GM19328 (cell line): ENCODE results near the gene HDAC5.
"Not testable (repeated sequence)": the region's sequence is repeated elsewhere in the genome, so short reads cannot be mapped to it uniquely, and the experiment has no call there.

ENCODE experiments used
- ATAC-seq: cut with Tn5 transposase; IDR thresholded peaks from one replicate; pipeline ENCODE4 v1.9.1; 2021; ENCODE audit warnings: mild to moderate bottlenecking, moderate library complexity; ENCODE audit not compliant: unreplicated experiment

Gene HDAC5

GRCh38 chr17:44071198-44071520 is 52.3 kb downstream of the HDAC5 start:
- no peak for ATAC-seq

DNA sequence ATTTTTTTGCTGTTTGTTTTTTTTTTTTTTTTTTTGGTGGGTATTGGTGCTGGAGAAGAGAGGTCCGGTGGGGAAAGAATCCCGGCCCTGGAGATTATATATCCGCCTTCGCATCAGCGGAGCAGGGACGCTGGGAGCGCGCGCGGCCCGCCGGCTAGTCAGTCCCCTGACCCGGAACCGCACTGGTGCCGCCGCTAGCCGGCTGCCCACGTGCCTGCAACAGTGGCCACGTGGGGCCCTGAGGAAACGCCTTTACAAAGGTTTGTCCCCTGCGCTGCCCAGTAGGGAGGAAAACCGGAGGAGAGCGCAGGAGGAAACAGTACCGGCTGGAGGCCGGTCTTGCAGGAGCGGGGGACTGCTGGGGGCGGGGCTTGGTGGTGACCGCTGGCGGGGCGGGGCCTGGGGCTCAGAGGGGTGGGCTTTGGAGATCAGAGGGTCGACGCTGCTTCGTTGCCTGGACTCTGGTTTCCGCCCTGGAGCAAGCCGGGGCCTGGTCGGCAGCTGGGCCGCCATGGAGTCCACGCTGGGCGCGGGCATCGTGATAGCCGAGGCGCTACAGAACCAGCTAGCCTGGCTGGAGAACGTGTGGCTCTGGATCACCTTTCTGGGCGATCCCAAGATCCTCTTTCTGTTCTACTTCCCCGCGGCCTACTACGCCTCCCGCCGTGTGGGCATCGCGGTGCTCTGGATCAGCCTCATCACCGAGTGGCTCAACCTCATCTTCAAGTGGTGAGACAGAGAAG is 52.8 kb downstream of the HDAC5 start, which contains the start of gene G6PC3:
G6PC3 (plus strand) TSS at position 281 of the 743 bp plus-strand sequence; CDS start at position 512, 231 bp downstream.
- peak; percentile 56 for ATAC-seq

DNA sequence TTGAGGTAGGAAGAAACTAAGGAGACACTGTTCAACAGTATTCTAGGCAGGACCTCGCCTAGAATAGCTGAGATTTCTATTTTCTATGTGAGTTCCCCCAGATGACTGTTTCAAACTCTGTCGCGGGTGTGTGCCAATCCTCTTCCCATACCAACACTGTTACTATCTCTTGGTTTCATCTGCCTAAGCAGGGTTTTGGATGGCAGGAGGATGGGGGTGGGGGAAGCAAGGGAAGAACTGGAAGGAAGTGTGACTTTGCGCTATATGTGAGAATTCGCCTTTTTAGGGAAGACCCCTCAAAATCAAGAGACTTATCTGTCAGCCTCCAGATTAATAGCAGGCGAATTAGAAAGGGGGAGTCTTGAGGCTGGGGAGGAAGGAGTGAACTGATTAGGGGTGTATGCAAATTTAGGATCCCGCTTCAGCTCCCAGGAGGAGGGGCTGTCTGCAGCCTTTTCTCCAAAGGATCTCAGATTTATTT is 53.4 kb downstream of the HDAC5 start:
- no peak for ATAC-seq

GRCh38 chr17:44067545-44067940 is 55.9 kb downstream of the HDAC5 start:
- ATAC-seq: no peak

GRCh38 chr17:44066204-44066930 is 57.1 kb downstream of the HDAC5 start, which contains the start of gene LSM12:
Gene LSM12 (minus strand): TSS chr17:44066671. CDS start chr17:44066587, 84 bp downstream.
- ATAC-seq: peak; percentile 64

DNA sequence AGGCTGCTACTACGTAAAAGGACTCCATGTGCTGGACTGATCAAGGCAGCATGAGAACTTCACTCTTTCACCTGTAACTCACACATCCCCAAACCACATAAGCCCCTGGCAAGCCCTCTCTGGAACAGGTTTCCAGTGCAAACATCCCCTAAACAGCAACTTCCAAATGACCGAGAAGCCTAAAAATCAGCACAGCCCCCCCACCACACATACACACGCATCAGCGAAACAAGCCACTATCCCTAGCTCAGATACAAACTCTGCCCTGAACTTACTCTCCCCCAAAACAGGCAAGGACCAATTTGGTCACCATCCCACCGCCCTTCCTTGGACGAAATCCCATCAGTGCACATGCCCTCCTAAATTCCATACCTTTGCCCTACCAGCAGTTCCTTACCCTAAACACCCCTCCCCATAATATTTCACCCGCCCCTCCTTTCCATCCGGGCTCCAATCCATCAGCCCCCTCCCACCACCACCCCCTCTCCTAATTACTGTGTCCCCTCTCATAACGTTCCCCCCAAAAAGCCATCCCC is 57.7 kb downstream of the HDAC5 start:
- no peak for ATAC-seq

DNA sequence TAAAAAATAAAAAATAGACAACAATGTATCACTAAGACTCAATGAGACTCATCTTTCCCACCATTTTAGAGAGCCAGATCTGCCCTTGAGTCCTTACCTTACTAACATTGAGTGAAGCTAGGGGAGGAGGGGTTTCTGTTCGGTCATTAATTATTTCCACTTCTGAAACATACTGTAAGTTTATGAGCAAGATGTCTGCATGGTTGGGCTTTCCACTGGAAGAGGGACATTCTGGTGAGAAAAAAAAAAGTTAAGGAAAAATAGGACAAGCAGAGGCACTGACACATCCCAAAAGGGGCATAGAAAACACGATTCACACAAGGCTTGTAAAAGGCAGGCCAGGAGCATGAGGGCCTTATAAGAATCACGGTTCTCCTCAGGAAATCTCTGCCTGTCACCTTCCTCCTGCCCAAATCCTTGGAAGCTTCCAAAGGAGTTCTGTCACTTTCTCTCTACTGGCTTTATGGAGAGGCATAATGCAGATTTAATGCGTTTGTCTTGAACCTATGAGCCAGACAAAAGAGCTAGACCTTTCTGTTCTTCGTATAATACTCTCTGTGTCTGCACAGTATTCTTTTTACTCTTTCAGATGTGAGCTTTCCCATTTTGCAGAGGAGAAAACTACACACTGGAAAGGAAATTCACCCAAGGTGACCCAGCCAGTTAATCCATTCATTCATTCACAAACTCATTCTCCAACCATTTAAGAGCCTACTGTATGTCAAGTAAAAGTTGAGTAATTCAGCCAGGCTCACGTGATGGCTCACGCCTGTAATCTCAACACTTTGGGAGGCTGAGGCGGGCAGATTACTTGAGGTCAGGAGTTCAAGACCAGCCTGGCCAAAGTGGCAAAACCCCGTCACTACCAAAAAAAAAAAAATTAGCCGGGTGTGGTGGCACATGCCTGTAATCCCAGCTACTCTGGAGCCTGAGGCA is 59.5 kb downstream of the HDAC5 start:
- no peak for ATAC-seq

- ATAC-seq: no peak
These were observed 60.6 kb downstream of the HDAC5 start for GRCh38 chr17:44062871-44063270.

DNA sequence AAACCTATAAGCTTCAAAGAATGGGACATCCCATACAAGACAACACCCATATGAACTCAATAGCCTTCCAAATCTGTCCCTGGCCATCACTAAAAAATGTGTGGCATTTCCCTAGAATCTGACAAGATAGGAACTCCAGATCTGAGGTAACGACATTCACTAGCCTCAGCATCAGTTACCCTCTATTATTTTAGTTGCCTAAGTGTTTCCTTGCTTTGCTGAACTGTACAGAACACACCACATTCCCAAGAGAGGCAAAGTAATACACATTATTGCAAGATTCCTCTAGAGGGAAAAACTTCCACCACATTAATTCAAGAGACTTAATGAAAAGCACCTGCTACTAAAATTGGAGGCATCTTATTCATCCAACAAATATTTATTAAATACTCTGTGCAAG is 62.0 kb downstream of the HDAC5 start:
- no peak for ATAC-seq

- no peak for ATAC-seq
These were observed 64.1 kb downstream of the HDAC5 start for GRCh38 chr17:44059101-44059892.

DNA sequence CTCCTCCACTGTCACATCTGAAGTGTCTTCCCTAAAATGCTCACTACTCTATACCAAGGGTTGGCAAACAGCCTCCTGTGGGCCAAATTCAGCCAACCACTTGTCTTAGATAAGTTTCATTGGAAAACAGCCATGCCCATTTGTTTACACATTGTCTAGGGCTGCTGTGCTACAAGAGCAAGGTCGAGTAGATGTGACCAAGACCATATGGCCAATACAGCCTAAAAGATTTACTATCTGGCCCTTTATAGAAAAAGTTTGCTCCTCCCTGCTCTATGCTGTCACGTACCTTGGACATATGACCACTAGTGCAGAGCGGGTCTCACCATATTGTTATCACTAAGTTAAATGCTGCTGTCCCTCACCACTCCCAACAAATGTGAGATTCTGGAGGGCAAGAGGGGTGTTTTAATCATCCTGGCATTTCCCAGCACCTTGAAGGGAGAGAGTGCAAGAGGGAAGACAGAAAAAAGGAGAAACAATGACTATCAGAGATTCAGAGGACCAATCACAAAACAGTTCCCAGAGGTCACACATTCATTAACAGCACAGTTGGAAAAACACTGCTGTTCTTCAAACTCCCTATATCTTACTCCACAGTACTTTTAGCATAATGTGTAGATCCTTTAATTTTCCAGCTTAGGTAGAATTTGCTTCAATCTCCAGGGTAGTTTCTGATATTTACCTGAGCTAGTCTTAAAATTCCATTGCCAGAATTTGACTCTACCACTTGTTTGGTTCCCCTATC is 70.1 kb downstream of the HDAC5 start:
- no peak for ATAC-seq

DNA sequence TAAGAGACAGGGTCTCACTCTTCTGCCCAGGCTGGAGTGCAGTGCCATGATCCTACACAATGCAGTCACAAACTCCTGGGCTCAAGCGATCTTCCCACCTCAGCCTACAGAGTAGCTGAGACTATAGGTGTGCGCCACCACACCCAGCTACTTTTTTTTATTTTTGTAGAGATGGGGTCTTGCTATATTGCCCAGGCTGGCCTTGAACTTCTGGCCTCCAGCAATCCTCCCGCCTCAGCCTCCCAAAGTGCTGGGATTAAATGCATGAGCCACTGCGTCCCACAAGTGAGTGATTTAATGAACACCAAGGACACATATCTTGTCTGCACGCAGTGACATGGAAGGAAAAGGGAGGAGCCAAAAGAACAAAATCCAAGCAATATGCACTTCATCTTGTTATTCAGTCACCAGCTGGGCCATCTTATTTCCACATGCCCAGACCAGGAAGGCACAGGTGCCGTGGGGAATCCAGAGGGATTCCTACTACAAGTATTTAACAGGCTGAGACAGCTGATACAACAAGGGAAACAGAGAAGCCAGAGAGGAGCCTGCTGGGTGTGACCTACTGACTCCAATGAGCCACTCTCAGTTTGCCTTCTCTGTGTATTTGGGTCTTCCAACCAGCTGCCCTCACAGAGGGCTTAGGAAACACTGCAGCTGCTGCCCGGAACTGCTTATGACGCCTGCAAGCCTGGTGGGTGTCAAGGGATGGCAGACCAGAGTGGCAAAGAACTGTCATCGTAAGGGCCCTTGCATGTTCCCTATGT is 74.0 kb downstream of the HDAC5 start:
- no peak for ATAC-seq

DNA sequence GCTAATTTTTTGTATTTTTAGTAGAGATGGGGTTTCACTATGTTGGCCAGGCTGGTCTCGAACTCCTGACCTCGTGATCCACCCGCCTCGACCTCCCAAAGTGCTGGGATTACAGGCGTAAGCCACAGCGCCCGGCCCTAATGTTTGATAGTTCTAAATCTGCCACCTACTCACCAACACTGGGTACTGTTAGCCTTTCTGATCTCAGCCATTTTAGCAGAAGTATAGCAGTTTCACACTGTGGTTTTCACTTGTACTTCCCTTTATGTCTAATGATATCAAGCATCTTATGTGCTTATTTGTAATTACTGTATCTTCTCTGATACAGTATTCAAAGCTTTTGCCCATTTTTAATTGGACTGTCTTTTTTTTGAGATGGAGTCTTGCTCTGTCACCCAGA is 76.5 kb downstream of the HDAC5 start:
- not testable (repeated sequence) for ATAC-seq

GRCh38 chr17:44045486-44045885 is 78.0 kb downstream of the HDAC5 start:
- ATAC-seq: no peak

GRCh38 chr17:44044071-44044470 is 79.4 kb downstream of the HDAC5 start:
- ATAC-seq: no peak

DNA sequence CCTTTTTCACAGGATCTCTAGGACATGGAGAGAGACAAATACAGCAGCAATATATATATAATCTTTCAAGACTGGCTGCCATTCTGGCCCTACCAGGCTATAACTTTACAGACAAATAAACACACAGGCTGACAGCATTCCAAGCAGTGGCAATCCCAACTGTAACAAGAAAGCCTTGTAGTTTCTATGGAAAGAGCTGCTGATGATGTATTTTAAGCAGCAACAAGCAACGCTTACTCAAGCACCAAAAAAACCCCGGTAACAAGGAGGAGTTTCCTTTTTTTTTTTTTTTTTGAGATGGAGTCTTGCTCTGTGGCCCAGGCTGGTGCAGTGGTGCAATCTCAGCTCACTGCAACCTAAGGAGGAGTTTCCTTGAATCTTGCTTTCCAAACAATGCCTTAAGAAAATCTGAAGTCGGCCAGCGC is 80.2 kb downstream of the HDAC5 start:
- no peak for ATAC-seq

DNA sequence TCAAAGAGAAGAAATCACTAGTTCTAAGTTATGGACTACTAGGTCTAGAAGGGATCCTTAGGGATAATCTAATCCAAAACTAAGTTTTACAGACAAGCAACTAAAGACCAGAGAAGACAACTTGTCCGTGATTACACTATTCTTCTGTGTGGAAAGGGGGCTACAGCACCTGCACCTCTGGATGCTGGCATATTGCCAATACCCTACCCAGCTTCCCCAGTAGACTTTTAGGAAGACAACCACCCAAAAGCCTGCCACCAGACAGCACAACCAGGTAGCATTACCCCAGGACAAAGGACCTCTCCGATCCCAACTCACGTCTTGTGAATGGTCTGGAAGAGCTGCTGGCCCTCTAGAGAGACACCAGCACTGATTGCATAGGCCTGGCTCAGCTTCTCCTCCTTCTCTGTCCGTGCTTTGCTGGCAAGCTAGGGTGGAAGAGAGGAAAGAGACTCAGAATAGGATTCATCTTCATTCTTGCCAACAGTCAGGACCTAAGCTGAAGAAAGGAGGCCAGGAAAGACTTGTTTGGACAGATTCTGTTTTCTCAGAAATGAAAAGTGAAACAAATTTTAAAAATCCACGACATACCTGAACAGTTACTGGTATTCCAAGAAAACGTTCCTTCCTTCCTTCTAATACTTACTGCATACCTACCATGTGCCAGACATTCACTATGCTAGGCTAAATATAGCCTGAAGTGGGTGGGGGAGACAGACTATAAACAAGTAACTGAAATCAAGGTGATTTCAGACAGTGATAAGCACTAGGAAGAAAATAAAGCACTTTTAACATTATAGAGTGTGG is 83.4 kb downstream of the HDAC5 start:
- no peak for ATAC-seq

DNA sequence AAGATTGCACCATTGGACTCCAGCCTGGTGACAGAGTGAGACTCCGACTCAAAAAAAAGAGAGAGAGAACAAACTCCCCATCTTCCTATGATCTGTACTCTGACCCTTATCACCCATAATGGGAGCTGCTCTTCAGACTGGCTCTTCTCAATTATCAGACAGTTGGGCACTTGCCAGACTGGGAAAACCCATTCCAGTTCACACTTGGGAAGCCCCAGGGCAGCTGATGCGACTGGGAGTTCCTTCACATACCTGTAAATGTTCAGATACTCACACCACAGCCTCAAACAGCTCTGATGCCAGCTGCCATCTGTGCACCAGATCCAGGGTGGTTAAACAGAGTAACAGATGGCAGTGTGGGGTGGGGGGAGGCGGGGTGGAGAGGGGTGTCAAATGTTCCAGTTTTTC is 84.8 kb downstream of the HDAC5 start:
- no peak for ATAC-seq
